Activated CD4-positive, alpha-beta T cell treated with anti-CD3 and anti-CD28 coated beads for 1 hour (primary cell): ENCODE data around the gene TCOF1.
A peak's percentile ranks its signal among the peaks of the same experiment; 100 is the strongest.

ENCODE experiments used
- DNase-seq: peaks from one replicate; pipeline ENCODE4 v3.0.0-alpha.2; 2020

Gene TCOF1, protein sequence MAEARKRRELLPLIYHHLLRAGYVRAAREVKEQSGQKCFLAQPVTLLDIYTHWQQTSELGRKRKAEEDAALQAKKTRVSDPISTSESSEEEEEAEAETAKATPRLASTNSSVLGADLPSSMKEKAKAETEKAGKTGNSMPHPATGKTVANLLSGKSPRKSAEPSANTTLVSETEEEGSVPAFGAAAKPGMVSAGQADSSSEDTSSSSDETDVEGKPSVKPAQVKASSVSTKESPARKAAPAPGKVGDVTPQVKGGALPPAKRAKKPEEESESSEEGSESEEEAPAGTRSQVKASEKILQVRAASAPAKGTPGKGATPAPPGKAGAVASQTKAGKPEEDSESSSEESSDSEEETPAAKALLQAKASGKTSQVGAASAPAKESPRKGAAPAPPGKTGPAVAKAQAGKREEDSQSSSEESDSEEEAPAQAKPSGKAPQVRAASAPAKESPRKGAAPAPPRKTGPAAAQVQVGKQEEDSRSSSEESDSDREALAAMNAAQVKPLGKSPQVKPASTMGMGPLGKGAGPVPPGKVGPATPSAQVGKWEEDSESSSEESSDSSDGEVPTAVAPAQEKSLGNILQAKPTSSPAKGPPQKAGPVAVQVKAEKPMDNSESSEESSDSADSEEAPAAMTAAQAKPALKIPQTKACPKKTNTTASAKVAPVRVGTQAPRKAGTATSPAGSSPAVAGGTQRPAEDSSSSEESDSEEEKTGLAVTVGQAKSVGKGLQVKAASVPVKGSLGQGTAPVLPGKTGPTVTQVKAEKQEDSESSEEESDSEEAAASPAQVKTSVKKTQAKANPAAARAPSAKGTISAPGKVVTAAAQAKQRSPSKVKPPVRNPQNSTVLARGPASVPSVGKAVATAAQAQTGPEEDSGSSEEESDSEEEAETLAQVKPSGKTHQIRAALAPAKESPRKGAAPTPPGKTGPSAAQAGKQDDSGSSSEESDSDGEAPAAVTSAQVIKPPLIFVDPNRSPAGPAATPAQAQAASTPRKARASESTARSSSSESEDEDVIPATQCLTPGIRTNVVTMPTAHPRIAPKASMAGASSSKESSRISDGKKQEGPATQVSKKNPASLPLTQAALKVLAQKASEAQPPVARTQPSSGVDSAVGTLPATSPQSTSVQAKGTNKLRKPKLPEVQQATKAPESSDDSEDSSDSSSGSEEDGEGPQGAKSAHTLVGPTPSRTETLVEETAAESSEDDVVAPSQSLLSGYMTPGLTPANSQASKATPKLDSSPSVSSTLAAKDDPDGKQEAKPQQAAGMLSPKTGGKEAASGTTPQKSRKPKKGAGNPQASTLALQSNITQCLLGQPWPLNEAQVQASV (N-terminal part only)

DNA sequence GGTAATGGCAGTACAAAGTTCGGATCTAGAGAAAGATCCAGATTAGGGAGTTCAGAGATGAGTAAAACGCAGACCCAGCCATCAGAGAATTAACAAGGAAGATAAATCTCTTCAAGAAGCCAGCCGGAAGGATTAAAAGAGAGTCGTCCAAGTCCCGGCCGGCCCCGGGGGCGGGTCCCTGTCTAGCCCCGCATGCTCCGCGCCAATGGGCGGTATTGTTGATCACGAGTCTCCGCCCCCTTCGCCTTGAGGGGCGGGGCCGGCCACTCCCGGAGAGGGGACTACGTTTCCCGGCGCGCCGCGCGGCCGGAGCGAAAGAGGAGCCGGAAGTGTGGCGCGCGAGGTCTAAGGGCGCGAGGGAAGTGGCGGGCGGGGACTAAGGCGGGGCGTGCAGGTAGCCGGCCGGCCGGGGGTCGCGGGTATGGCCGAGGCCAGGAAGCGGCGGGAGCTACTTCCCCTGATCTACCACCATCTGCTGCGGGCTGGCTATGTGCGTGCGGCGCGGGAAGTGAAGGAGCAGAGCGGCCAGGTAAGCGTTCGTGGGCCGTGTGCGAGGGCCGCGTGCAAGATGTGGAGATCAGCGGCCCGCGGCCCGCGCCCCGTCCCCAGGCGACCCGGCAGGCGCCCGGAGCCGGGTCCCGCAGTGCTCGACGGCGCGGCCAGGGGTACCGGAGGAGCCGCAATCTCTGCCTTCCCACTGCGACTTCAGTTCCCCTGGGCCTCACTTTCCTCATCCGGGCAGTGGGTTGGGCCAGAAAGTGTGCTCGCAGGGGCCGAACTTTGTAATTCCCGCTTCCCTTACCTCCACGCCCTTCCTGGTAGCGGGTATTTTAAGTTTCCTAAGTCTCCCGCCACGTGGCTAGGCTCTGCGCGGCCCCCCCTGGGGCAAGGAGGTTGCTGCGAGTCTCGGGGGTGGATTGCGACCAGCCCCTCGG lies at the start of gene TCOF1:
TCOF1 (plus strand) TSS at position 372 of the 935 bp plus-strand sequence; CDS start at position 422, 50 bp downstream.
- peak; percentile 94 for DNase-seq

DNA sequence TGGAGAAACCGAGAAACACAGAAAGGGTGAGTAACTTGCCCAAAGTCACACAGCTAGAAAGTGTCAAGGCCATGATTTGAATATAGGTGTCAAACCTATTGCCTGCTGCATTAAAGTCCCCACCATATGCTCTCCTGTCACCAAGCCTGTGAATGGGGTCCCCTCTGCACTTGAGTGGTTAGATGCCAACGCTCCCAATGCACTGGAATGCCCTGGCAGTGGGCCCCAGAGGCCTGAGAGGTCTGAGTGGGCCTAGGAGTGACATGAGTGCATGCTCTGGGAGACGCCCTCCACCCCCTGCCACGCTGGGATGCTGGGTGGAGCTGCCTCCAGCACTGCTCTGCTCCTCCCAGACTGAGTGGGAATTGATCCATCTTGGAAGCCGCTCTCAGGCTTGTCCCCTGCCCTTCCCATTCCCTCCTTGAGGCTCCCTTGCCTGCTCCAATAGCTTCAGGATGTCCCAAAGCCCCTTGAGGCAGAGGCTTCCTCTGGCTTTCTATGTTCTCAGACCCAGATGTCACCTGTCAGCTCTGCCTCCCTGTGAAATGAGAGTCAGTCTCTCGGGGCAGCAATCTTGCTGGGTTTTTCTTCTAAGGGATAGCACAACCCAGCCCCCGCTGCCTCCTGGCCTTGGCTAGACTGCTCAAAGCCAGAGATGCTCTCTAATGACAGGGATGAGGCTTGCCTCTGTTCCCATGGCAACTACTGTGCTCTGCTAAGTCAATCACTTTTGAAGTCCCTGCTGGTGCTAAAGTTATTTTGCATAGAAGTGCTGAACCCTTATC lies 48.2 kb upstream of the TCOF1 start:
- no peak for DNase-seq

DNA sequence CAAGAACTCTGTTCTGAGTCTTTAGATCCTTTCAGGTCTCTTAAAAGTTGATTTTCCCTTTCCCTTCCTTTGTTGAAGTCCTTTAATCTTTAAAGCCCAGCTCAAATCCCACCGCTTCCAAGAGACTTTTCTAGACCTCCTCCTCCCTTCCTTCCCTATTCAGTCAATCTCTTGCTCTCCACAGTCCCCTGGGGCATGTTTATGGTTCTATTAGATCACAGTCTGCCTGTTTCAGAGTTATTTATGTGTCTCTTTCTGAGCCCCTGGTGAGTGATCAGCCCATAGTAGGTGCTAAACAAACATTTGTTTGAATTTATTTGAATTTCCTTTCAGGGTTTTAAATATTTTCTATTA lies 47.6 kb upstream of the TCOF1 start:
- no peak for DNase-seq

DNA sequence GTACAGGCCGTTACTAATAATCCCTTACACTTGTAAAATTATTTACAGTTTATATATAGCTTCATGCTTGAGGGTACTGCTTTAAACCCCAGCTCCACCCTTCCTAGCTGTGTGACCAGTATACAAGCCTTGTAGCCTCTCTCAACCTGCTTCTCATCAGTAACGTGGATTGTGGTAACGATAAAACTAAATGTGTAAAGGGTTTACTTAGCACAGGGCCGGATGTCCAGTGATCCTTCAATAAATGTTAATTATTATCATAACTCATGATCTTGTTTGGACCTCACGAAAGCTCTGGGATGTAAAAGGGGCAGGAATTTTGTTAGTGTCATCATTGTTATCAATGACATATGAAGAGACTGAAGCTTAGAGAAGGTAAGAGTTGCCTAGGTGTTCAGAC lies 47.3 kb upstream of the TCOF1 start:
- no peak for DNase-seq

DNA sequence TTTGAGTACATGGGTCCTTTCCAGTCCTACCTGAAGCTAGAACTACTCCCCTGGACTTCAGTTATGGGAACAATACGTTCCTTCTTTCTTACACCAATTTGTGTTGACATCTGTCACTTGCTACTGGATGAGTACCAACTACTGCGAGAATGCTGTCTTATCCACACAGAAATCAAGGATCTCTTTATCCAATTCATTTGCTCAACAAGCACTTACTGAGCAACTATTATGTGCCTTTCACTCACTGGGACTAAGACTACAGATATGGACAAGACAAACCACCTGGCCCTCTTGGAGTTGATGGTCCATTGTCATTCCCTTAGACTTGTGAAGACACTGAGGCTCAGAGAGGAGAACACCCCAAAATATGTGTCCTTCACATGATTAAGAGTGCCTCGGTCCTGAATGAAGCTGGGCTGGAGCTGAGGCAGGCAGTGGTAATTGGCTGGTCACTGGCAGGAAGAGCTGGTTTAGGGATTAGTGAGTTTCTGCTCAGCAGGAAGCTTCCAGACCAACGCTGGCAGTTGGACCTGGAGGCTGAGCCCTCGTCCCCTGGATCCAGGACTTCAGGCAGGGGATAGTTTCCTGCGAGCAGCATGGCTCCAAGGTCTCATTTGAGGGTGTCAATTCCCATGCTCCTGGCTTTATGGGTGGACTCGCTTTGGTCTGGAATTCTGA lies 46.3 kb upstream of the TCOF1 start:
- DNase-seq, result no peak

DNA sequence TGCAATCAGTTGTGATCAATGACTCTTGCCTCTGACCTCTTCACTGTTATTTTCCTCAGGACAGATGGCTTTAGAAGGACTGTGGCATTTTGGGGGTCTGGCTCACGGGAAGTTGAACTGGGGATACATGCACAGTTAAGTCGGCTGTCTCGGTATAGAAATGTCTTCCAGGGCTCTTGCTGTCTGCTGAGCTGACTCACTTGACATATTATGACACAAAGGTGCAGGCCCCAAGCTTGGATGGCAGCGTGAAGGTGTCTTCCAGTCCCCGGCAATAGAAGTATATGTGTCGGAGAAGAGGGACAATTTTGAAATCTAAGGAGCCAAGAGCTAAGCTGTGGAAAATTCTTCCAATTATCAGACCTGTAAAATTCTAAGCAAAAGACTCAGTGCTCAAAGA lies 45.0 kb upstream of the TCOF1 start:
- DNase-seq, result no peak

DNA sequence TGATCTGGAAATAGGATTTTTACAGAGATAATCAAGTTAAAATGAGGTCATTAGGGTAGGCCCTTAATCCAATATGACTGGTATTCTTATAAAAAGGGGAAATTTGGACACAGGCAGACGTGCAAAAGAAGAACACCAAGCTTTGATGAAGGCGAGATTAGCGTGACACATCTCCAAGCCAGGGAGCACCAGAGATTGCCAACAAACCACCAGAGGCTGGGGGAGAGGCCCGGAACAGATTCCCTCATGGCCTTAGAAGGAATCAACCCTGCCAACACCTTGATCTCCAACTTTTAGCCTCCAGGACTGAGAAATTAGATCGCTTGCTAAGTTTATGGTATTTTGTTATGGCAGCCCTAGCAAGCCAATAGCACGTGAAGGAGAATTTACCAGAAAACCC lies 44.0 kb upstream of the TCOF1 start:
- no peak for DNase-seq

DNA sequence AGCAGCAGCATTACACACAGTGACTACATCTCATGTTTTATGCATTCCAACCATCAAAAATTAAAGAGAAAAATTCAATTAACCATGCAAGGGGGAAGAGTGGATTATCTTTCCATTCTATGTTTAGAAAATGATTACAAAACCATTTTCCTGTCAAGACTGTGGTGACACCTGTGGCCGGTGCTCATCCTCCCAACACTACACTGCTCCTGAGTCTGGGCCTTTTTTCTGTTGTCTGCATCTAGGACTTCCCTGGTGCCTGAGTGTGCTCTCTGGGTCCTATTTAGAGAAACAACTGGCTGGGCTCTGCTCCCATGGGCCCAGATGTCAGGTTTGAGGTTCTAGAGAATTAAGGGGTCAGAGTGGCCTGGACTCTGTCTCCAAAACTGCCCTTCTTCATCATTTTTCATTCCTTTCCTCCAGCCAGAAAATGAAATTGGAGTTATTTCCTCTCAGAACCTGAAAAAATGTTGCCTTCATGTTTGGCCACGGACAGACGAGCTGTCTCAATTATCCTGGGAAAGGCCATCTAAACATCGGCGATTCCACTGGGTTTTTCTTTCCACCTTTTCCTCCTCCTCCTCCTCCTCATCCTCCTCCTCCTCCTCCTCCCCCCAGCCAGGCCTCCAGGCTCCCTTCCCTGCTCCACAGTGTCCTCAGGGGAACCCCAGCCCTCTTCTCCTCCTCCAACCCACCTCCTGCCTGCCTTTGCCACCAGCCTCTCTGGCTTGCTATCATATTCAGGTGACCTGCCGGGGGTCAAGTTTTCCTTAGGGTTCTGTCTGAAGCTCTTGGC lies 43.4 kb upstream of the TCOF1 start:
- DNase-seq, result no peak

DNA sequence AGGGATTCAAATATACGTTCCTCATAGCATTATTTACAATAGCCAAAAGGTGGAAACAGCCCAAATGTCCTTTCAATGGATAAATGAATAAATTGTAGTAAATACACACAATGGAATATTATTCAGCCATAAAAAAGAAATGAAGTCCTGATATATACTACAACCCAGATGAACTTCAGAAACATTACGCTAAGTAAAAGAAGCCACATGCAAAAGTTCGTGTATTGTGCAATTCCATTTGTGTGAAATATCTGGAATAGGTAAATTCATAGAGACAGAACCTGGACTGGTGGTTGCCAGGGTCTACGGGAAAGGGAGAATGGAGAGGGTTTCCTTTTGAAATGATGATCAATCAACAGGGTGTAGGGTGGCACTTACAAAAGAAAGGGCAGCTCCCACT lies 42.3 kb upstream of the TCOF1 start:
- no peak for DNase-seq

DNA sequence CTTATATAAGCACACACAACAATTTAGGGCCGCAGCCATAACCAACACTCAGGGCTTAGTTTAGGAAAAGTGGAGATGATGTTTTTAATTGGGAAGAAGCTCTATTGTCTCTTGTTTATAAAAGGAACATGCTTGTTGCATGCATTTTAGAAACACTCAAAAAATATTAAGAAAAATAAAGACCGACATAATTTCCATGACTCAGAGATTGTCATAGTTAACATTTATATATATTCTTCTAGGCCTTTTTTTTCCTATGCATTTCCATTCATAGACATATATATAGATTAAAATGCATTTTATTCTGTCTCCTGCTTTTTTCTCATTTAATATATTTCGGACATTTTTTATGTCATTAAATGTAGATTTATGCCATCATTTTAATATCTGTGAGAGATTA lies 41.2 kb upstream of the TCOF1 start:
- DNase-seq, result no peak

DNA sequence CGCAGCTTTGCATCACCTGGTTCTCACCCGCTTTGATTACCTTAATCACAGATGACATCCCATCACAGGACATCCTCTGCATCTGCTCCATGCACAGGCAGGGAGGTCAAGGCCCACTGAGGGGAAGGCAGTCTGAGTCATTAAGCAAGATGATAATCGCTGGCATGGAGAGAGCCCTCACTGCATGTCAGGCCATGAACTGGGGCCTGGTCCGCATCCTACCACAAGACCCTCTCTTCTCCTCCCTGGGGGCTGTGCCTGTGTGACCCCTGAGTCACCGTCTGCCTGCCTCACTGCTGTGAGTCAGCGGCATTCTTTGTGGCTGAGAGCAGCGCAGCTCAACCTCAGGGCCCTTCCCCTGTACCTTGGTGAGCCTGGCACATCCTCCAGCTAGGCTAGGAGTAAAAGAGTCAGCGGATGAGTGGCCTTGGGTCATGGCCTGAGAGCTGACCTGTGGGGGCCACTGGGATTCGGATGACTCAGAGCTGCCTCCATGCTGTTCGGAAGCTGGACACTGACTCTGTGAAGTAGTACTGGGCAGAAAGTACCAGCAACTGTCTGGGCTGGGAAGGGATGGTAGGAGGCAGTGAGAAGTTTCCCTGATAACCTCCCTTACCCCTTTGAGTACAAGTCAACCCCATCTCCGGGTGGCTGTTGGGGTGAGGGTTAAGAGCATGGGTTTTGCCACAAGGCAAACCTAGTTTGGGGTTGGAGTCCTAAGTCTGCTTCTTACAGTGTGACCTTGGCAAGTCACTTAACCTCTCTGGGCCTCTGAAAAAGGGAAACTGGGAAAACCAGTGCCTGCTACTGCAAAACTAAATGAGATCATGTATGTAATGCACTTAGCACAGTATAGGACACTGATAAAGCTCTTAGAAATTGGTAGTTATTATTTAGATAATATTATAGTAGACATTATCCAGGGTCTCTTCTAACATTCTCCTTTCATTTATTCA lies 40.2 kb upstream of the TCOF1 start:
- no peak for DNase-seq

DNA sequence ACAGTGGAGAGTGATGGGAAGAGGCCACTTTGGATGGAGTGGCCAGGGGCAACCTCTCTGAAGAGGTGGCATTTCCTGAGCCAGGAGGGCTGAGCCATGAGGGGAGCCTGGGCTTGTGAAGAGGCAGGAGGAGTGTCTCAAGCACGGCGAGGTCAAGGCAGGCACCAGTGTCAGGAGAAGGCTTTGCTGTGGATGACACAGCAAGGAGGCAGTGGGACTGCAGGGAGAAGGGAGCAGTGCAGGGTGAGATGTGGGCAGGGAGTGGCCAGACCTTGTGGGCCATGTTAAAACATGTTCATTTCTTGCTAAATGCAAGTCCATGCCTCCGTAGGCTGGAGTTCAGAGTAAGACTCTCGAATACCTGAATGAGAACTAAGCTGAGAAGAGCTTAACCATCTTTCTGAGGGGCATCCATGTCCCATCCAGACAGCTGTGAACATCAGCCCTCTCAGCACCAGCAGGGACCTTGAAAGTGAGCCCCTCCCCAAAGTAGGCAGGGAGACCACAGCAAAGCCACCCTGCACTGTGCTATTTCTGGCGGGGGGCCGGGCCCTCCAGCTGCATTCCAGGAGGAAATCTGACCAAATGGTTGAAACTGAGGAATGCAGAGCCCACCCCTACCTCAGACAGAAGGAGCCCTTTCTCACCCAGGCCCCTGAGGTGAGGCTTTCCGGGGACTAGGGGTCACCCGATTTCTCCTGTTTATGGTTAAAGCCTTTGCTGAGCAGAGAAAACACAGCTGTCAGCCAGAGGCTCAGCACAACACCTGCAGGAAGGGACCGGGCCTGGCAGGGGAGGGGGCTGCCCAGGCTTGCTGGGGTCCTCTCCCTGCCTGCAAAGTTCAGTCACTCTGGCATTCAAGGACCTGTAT lies 38.6 kb upstream of the TCOF1 start:
- DNase-seq, result no peak

DNA sequence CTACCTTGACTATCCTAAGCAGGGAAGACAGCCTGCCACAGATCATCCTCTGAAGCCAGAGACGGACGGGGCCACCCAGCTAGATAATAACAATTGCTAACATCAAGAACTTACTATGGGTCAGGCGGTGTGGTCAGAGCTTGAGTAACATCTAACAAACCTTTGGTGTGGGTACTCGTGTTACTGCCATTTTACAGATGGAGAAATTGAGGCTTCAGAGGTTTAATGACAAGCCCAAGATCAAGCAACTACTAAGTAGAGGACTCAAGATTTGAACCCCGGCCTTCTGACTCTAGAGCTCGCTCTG lies 38.1 kb upstream of the TCOF1 start:
- DNase-seq, result no peak

DNA sequence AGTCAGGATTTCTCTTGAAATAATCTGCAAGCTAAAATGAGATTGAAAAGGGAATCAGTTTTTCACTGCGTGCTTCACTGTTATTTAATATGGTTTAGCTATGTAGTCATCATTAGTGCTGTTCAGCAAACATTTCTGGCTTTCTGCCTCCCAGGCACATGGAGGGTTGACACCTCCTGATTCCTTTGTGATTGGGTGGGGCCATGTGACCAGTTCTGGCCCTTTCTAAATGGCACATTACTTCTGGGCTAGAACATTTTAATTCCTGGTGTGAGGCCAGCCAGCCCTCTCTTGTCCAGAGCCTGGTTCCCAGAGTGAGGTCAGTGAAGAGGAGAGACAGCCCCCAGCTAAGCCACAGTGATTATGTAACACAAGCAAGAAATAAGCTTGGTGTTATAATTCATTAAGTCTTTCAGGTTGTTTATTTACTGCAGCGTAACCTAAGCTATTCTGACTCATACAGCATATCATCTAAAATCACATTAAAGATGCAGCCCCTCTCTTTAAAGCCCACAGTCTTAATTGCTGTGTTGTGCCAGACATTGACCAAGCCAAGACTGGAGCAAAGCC lies 37.4 kb upstream of the TCOF1 start:
- DNase-seq, result no peak

DNA sequence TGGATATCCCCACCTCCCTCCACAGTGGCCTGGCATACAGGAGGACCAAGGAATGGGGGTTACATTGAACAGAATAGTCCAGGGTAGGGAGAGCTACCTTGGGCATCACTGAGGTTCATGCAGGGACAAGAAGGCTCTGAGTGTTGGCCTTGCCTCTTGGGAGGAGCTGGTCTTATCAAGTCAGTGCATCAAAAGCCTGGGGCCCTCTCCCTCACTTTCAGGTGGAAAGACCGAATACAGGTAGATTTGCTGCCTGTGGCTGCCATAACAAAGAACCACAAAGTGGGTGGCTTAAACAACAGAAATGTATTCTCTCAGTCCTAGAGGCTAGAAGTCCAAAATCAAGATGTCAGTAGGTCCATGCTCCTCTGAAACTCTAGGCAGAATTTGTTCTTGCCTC lies 36.3 kb upstream of the TCOF1 start:
- no peak for DNase-seq

DNA sequence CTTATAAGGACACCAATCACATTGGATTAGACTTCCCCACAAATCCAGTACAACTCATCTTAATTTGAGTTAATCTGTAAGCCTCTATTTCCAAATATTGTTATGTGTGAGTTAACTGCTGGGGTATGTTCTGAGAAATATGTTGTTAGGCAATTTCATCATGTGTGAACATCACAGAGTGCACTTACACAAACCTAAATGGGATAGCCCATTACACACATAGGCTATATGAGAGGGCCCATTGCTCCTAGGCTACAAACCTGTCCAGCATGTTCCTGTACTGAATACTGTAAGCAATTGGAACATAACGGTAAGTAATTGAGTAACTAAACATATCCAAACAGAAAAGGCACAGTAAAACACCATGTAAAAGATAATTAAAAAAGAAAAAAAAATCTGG lies 35.7 kb upstream of the TCOF1 start:
- DNase-seq, result no peak

DNA sequence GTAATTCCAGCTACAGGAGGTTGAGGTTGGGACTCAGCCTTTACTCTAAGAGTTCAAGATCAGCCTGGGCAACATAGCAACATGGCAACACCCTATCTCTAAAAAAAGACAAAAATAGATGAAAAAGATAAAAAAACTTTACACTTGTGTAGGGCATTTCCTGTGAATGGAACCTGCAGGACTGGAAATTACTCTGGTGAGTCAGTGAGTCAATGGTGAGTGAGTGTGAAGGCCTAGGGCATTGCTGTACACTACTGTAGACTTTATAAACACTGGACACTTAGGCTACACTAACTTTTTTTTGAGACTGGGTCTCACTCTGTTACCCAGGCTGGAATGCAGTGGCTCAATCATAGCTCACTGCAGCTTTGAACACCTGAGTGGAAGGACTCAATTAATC lies 35.3 kb upstream of the TCOF1 start:
- no peak for DNase-seq
